ENCODE measurements around the gene GSTCD. TPM values are rescaled to one million over a fixed set of nuclear protein-coding genes. Genes with fewer than 3 reads are reported as not detected.

GSTCD gene
- total and polyA plus RNA-seq, 2 of the 4 experiments (the other 2 are of a cell fraction), result 5.2 to 20.3 TPM

DNA sequence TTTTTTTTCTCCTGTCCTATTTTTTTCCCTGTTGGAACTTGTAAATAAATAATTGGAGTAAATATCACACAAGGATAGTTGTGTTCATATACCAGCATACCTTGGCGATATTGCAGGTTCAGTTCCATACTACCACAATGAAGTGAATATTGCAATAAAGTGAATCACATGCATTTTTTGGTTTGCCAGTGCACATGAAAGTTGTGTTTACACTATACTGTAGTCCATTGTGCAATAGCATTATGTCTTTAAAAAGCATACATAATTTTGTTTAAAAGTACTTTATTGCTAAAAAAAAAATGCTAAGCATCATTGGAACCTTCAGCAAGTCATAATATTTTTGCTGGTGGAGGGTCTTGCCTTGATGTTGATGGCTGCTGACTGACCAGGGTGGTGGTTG is 88.6 kb downstream of the GSTCD start:
- Histone ChIP-seq H3K9ac (ENCODE audit: low read depth, low read length) (no peak overlapping the region), H2BK5ac (ENCODE audit: low read depth, low read length, poor library complexity, severe bottlenecking) (no peak overlapping the region), H3K9me3 (ENCODE audit: control insufficient read depth, insufficient read depth, low read length) (no peaks in the 10 kb centered on the region), H3K27ac (ENCODE audit: insufficient read depth, low read length) (no peak overlapping the region), H3K9me1 (ENCODE audit: insufficient read depth, low read length) (no peaks in the 10 kb centered on the region), H3K27me3 (ENCODE audit: control insufficient read depth, insufficient read depth, low read length) (no peaks in the 10 kb centered on the region), H3K14ac (replicated peaks; ENCODE audit: low read depth, low read length) (no peak overlapping the region), H4K8ac (ENCODE audit: low read depth in 2 of 2, low read length in 2 of 2) (no peak overlapping the region), H3K4me3 (ENCODE audit: insufficient read depth, low read depth, low read length) (no peak overlapping the region), H3K18ac (ENCODE audit: low read depth, low read length) (no peak overlapping the region), H2BK15ac (ENCODE audit: low read depth, low read length) (no peak overlapping the region), H2AFZ (replicated peaks; ENCODE audit: low read length, poor library complexity) (no peak overlapping the region), H2AK5ac (ENCODE audit: low read depth, low read length) (no peak overlapping the region), H3K23ac (ENCODE audit: low read depth, low read length) (no peak overlapping the region), H3K56ac (ENCODE audit: extremely low read depth, insufficient read depth, low read length) (no peak overlapping the region), H3K79me1 (ENCODE audit: low read depth in 1 of 2, low read length in 2 of 2) (no peaks in the 10 kb centered on the region), H4K5ac (ENCODE audit: low read depth, low read length) (no peak overlapping the region), H3K4me1 (ENCODE audit: control insufficient read depth, insufficient read depth, low read length) (no peaks in the 10 kb centered on the region), H2AK9ac (replicated peaks; ENCODE audit: low read depth, low read length, poor library complexity) (no peak overlapping the region), H3K36me3 (ENCODE audit: control insufficient read depth, insufficient read depth, low read length) (no peaks in the 10 kb centered on the region), H4K20me1 (ENCODE audit: insufficient read depth, low read length) (no peaks in the 10 kb centered on the region), H4K91ac (ENCODE audit: insufficient read depth, low read depth, low read length) (no peak overlapping the region), H3K4ac (ENCODE audit: low read depth, low read length) (no peak overlapping the region), H2BK120ac (ENCODE audit: low read depth, low read length) (no peak overlapping the region), H3K4me2 (ENCODE audit: low read depth, low read length) (no peak overlapping the region), H2BK20ac (ENCODE audit: low read depth, low read length) (no peak overlapping the region)
- POLR2A ChIA-PET (ENCODE audit: unreplicated experiment), result no interaction called here
- ATAC-seq (ENCODE audit: low read depth) (no peak), DNase-seq (peak; percentile 28)
- WGBS, 2 experiments (ENCODE audit: extremely low coverage in 2 of 2, insufficient read length in 1 of 2), result no CpG with 5 or more reads among the region's 1 CpG
- in situ Hi-C loops (cut with MboI; ENCODE audit: low sequenced_read_pairs), result no loop called here
- intact Hi-C loops (cut with micrococcal nuclease), result no loop called here
- CTCF ChIA-PET, result no interaction called here
- dilution Hi-C loops (cut with HindIII; ENCODE audit: low sequenced_read_pairs, unreplicated experiment), result no loop called here
- TF ChIP-seq FOS (IDR thresholded peaks at IDR 0.05; ENCODE audit: low read depth, low read length), result no peak
- TF ChIP-seq CEBPB (IDR thresholded peaks at IDR 0.05; ENCODE audit: low read depth, low read length), result peak; percentile 83
- no TSS peak for BruUV-seq (replicated peaks)

Measured in IMR-90 (cell line).